HEK293 (cell line): ENCODE measurements around the gene SPTLC2.

ENCODE experiments used
- OVOL3 ChIP-seq: fragments of 450-650 bp; formaldehyde crosslinking; IDR thresholded peaks from 2 replicates; pipeline ENCODE4 v1.5.1; 2016; ENCODE audit warnings: missing biosample characterization, missing genetic modification characterization
- SP2 ChIP-seq: fragments of 450-650 bp; formaldehyde crosslinking; IDR thresholded peaks from 2 replicates; pipeline ENCODE4 v1.5.1; 2016; ENCODE audit warnings: missing biosample characterization, missing genetic modification characterization
- ZNF248 ChIP-seq: fragments of 450-650 bp; formaldehyde crosslinking; IDR thresholded peaks from 2 replicates; pipeline ENCODE4 v1.5.1; 2017; ENCODE audit warnings: missing biosample characterization, missing genetic modification characterization
- ZNF473 ChIP-seq: fragments of 450-650 bp; formaldehyde crosslinking; IDR thresholded peaks from 2 replicates; pipeline ENCODE4 v1.5.1; 2017; ENCODE audit warnings: missing biosample characterization, missing genetic modification characterization
- ZNF623 ChIP-seq: fragments of 450-650 bp; formaldehyde crosslinking; IDR thresholded peaks from 2 replicates; pipeline ENCODE4 v1.5.1; 2016; ENCODE audit warnings: missing biosample characterization, missing genetic modification characterization
- TF ChIP-seq, protein P1 (sequence below): fragments of 450-650 bp; formaldehyde crosslinking; IDR thresholded peaks from 2 replicates; pipeline ENCODE4 v1.5.1; 2016; ENCODE audit warnings: missing biosample characterization, missing genetic modification characterization
- TF ChIP-seq, protein P2 (sequence below): sonication (generic); formaldehyde crosslinking; IDR thresholded peaks from 2 replicates; pipeline ENCODE4 v1.8.1; 2022; ENCODE audit warnings: mild to moderate bottlenecking, moderate library complexity, missing genetic modification reagents

DNA sequence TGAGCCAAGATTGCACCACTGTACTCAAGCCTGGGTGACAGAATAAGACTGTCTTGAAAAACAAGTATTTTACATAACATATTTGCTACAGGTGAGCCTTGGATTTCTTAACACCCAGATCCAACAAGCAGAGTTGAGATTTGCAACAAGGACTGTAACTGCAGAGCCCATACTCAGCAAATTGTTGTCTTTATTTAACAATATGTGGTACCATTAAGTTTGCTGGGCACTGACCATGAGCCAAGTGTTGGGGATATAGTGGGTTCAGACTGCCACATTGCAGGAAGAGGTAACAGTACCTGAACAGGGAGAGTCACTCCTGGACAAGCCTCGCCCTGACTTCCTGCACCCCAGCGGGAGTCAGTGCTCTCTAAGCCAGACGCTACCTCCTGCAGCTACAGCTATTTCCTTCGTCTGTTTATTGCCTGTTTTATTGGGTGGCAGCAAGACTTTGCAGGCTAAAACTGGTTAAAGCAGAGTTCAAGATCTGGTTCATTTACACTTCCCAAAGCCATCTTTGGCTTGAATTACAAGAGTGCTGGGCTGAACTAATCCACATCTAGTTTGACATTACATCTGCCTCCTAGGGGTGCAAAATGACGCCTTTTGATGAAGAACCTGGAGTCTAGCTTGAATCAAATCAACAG, 146.1 kb downstream of the SPTLC2 start:
- TF ChIP-seq, protein P1, sequence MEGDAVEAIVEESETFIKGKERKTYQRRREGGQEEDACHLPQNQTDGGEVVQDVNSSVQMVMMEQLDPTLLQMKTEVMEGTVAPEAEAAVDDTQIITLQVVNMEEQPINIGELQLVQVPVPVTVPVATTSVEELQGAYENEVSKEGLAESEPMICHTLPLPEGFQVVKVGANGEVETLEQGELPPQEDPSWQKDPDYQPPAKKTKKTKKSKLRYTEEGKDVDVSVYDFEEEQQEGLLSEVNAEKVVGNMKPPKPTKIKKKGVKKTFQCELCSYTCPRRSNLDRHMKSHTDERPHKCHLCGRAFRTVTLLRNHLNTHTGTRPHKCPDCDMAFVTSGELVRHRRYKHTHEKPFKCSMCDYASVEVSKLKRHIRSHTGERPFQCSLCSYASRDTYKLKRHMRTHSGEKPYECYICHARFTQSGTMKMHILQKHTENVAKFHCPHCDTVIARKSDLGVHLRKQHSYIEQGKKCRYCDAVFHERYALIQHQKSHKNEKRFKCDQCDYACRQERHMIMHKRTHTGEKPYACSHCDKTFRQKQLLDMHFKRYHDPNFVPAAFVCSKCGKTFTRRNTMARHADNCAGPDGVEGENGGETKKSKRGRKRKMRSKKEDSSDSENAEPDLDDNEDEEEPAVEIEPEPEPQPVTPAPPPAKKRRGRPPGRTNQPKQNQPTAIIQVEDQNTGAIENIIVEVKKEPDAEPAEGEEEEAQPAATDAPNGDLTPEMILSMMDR, result no peak
- TF ChIP-seq SP2 (tag by site-specific recombination) (no peak), ZNF623 (tag by site-specific recombination) (no peak), OVOL3 (tag by site-specific recombination) (no peak), ZNF248 (tag by site-specific recombination) (no peak), ZNF473 (tag by site-specific recombination) (no peak)
- TF ChIP-seq, protein P2, sequence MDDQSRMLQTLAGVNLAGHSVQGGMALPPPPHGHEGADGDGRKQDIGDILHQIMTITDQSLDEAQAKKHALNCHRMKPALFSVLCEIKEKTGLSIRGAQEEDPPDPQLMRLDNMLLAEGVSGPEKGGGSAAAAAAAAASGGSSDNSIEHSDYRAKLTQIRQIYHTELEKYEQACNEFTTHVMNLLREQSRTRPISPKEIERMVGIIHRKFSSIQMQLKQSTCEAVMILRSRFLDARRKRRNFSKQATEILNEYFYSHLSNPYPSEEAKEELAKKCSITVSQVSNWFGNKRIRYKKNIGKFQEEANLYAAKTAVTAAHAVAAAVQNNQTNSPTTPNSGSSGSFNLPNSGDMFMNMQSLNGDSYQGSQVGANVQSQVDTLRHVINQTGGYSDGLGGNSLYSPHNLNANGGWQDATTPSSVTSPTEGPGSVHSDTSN (CRISPR knock-in tag), result no peak
